GM13976 (cell line): ENCODE data around the gene MIGA1.

Source experiments
- DNase-seq: peaks from one replicate; pipeline ENCODE4 v3.0.0; 2012; ENCODE audit warnings: low spot score
- in situ Hi-C: fragments of 300-500 bp; cut with MboI; formaldehyde crosslinking; loops from one replicate; pipeline ENCODE4 v1.12.0; 2022; ENCODE audit warnings: low sequenced_read_pairs, mixed read lengths, inconsistent platforms; ENCODE audit not compliant: unreplicated experiment
- TF ChIP-seq, protein P1 (sequence below): IDR thresholded peaks from 2 replicates; pipeline ENCODE4 v1.5.1; 2012; ENCODE audit warnings: borderline replicate concordance, mild to moderate bottlenecking; ENCODE audit not compliant: insufficient read depth; ENCODE audit errors: extremely low read depth, missing control alignments, control extremely low read depth

MIGA1 gene

DNA sequence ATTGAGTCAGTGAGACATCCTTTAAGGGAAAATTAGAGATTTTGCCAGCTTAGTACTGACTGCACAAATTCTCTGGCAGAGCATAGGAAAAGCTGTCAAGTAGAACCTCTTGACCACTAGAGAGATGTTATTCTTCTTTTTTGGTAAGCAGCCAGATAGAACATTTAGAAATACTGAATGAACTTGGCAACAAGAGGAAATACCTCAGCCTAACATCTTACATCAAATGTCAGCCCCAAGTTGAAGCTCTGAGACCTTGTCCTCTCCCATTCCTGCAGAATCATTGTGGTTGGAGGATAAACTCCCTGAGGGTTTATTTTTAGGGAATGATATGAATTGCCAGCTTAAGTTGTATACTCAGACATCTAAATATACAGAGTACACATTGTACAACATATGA lies 53.5 kb downstream of the MIGA1 start:
- TF ChIP-seq, protein P1, sequence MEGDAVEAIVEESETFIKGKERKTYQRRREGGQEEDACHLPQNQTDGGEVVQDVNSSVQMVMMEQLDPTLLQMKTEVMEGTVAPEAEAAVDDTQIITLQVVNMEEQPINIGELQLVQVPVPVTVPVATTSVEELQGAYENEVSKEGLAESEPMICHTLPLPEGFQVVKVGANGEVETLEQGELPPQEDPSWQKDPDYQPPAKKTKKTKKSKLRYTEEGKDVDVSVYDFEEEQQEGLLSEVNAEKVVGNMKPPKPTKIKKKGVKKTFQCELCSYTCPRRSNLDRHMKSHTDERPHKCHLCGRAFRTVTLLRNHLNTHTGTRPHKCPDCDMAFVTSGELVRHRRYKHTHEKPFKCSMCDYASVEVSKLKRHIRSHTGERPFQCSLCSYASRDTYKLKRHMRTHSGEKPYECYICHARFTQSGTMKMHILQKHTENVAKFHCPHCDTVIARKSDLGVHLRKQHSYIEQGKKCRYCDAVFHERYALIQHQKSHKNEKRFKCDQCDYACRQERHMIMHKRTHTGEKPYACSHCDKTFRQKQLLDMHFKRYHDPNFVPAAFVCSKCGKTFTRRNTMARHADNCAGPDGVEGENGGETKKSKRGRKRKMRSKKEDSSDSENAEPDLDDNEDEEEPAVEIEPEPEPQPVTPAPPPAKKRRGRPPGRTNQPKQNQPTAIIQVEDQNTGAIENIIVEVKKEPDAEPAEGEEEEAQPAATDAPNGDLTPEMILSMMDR: no peak
- no peak for DNase-seq
- in situ Hi-C loops: no loop called here

DNA sequence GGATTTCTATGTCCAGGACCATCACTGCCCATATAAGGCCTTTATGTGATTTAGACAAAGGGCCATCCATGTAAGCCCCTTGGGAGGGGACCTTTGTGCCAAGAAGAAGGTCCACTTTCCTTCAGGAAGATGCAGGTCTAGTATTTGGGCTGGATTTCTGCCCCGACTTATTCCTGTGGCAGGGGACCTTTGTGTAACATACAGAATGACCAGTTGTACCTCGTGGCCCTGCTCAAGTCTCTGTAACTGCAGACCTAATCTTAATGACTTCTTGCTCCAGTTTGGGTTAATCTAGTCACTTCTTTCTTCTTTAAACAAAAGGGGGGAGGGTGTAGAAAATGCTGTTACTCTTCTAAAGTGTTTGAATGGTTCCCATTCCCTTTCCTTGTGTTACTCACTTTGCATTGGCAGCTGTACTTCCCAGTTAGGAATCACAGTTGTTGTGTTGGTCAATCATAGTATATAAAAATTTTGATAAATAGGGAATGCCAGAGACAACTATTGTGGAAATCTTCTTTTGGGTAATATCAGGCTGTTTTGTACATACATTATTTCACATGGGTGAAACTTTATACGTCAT lies 54.2 kb downstream of the MIGA1 start:
- in situ Hi-C loops: no loop called here
- no peak for DNase-seq
- TF ChIP-seq, protein P1: no peak

DNA sequence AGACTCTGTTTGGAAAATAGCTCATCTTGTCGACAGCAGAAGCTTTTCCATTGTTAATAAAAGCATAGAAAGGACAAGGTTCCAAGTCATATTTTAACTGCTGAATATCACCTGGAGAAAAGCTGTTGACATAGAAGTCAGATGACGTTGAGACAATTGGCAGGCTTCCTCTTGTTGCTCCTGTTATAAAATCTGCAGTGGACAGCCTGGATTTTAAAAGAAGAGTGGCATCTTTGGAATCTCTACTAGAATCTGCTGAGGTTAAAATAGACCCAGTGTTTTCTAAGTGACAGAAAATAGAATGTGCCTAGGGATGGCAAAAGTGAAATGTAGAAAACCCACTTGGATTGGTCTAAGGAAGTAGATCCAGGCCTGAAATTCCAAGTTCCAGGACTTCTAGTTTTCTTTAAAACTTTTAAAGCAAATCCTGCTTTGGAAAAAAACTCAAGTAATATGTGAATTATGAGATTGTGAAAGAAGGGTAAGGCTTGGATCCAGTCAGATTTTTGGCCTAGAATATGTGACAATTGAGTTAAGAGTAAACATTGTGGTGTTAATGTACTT lies 55.4 kb downstream of the MIGA1 start:
- in situ Hi-C loops: no loop called here
- DNase-seq: no peak
- TF ChIP-seq, protein P1: no peak

DNA sequence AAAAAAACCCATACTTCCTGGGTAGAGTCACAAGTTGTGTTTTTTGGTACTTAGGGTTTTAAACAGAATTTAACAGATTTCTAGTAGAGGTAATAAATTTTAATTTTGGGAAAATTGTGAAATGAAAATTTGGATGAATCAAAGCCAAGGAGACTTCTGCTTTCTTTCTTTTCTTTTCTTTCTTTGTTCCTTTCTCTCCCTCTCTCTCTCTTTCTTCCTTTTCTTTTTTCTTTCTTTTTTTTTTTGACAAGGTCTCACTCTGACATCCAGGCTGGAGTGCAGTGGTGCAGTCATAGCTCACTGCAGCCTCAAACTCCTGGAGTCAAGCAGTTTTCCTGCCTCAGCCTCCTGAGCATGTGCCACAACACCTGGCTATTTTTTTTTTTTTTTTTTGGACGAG lies 62.1 kb downstream of the MIGA1 start:
- TF ChIP-seq, protein P1: no peak
- no peak for DNase-seq
- in situ Hi-C loops: no loop called here

DNA sequence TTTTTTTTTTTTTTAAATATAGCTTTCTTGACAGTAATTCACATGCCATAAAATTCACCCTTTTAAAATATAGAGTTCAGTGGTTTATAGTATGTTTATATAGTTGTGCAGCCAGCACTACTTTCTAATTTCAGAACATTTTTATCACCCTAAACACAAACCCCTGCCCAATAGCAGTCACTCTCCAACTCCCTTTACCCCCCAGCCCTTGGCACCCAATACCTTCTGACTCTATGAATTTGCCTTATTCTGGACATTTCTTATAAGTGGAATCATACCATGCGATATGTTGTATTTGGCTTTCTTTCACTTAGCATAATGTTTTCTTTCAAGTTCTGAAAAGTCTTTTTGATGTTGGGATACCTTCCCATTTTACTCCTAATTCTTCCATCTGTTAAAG lies 66.5 kb downstream of the MIGA1 start:
- in situ Hi-C loops: no loop called here
- DNase-seq: no peak
- TF ChIP-seq, protein P1: no peak

DNA sequence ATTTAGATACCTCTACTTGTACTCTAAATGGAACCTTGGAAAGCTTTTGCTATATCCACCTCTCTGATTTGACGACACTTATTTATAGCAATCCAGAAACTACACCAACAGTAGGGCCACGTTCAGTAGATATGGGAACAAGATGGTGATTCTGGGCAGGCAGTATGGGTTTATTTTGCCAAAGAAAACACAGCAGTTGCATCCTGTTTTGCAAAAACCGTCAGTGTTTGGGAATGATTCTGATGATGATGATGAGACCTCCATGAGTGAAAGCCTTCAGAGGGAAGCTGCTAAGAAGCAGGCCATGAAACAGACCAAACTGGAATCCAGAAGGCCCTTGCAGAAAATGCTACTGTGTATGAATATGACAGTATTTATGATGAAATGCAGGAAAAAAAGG lies 67.5 kb downstream of the MIGA1 start:
- no peak for DNase-seq
- TF ChIP-seq, protein P1: no peak
- in situ Hi-C loops: no loop called here
